Kidney (tissue), 14 donors: ENCODE data around the gene EGFL8. TPM values are rescaled to one million over a fixed set of nuclear protein-coding genes. Genes with fewer than 3 reads are reported as not detected.

Experiments
- DNase-seq, 5 donors: peaks; one replicate each; pipeline ENCODE4 v3.0.0-alpha.2; 2013 to 2020
- FAIRE-seq: peaks from 2 replicates; lab custom pipeline; 2012; peaks lifted over from hg19 to GRCh38; lab: Jason Lieb, UNC
- H3K27ac ChIP-seq, 2 donors: one replicate each; pipeline ENCODE4 v1.7.0; 2013; ENCODE audit warnings: low read depth in 2 of 2, low read length in 2 of 2, inconsistent platforms in 1 of 2
- H3K27me3 ChIP-seq: one replicate; pipeline ENCODE4 v1.7.1; 2013; ENCODE audit warnings: low read length, inconsistent platforms; ENCODE audit not compliant: control insufficient read depth, insufficient read depth
- H3K36me3 ChIP-seq, 3 donors: one replicate each; pipeline versions ENCODE4 v1.7.0 to v1.7.1; 2013; ENCODE audit warnings: low read length in 3 of 3, control low read depth in 1 of 3, inconsistent platforms in 1 of 3; ENCODE audit not compliant: insufficient read depth in 3 of 3, control insufficient read depth in 2 of 3
- H3K4me1 ChIP-seq, 3 donors: one replicate each; pipeline versions ENCODE4 v1.7.0 to v1.7.1; 2013; ENCODE audit warnings: low read length in 3 of 3, inconsistent platforms in 1 of 3, low read depth in 1 of 3; ENCODE audit not compliant: control insufficient read depth in 2 of 3, insufficient read depth in 2 of 3
- H3K4me3 ChIP-seq, 3 donors: one replicate each; pipeline versions ENCODE4 v1.7.0 to v1.8.1; 2013; ENCODE audit warnings: low read length in 3 of 3, control low read depth in 1 of 3, inconsistent platforms in 1 of 3
- H3K9ac ChIP-seq, 3 donors: one replicate each; pipeline versions ENCODE4 v1.7.0 to v1.7.1; 2013; ENCODE audit warnings: low read length in 3 of 3, control low read depth in 1 of 3, inconsistent platforms in 1 of 3
- H3K9me3 ChIP-seq, 3 donors: one replicate each; pipeline versions ENCODE4 v1.7.0 to v1.7.1; 2013; ENCODE audit warnings: low read length in 3 of 3, control low read depth in 1 of 3, inconsistent platforms in 1 of 3; ENCODE audit not compliant: control insufficient read depth in 2 of 3, insufficient read depth in 1 of 3
- intact Hi-C: fragments of 100-400 bp; cut with DNase I; formaldehyde crosslinking; loops from one replicate; pipeline ENCODE4 v1.11.1; 2022
- polyA plus RNA-seq: library from polyadenylated mRNA; stranded (reverse); fragments of 350-450 nt; fragmentation: Illumina TruSeq; extraction: RNeasy Lipid Tissue Mini Kit (QIAGEN cat#74804); gene quantifications from one replicate; pipeline ENCODE4 v1.2.3, GENCODE V29; 2014; ENCODE audit warnings: low read depth, low replicate concordance; ENCODE audit not compliant: insufficient read depth
- total RNA-seq: library from RNA; stranded (reverse); fragmentation: NEBNext Ultra II Directional; extraction: Animal tissue kit (Norgen Biotek cat#: 25700); gene quantifications from one replicate; pipeline ENCODE4 v1.2.1, GENCODE V29; 2021
- TF ChIP-seq, protein P1 (sequence below): IDR thresholded peaks from 3 replicates; pipeline ENCODE4 v1.5.1; 2012; ENCODE audit warnings: mild to moderate bottlenecking, moderate library complexity, borderline replicate concordance; ENCODE audit not compliant: insufficient read depth; ENCODE audit errors: extremely low read depth
- donor health status: control.
- donor health status: control.
- donor health status: control.
- donor health status: control.
- donor health status: control.
- donor health status: DM: yes; HTN: yes; CAD: no.
- donor health status: Normal renal cell carcinoma (clear cell type).

The EGFL8 gene
- total and polyA plus RNA-seq, 2 donors from 2014 or later = 15.0 to 18.3 TPM

DNA sequence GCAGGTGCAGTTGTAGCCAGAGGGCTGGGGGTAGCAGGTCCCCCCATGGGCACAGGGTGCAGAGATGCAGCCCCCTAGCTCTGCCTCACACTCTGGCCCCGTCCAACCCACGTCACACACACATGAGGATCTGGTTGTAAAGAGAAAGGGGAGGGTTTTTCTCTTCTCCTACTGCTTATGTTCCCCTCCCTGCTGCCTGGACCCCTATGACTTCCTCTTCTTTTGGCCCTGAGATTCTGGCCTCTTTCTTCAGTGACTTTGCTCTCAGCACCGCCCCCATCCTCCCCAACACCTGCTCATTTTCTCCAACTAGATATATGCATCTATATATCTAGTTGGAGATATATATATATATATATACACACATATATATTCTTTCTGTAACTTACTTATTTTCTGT is 49.7 kb downstream of the EGFL8 start:
- Histone ChIP-seq H3K4me3 (no peak overlapping the region), H3K27ac (no peak overlapping the region), H3K36me3 (no peaks in the 10 kb centered on the region), H3K9me3 (no peaks in the 10 kb centered on the region), H3K9ac (no peak overlapping the region), H3K27me3 (no peaks in the 10 kb centered on the region), H3K4me1 (no peaks in the 10 kb centered on the region)
- TF ChIP-seq, protein P1, sequence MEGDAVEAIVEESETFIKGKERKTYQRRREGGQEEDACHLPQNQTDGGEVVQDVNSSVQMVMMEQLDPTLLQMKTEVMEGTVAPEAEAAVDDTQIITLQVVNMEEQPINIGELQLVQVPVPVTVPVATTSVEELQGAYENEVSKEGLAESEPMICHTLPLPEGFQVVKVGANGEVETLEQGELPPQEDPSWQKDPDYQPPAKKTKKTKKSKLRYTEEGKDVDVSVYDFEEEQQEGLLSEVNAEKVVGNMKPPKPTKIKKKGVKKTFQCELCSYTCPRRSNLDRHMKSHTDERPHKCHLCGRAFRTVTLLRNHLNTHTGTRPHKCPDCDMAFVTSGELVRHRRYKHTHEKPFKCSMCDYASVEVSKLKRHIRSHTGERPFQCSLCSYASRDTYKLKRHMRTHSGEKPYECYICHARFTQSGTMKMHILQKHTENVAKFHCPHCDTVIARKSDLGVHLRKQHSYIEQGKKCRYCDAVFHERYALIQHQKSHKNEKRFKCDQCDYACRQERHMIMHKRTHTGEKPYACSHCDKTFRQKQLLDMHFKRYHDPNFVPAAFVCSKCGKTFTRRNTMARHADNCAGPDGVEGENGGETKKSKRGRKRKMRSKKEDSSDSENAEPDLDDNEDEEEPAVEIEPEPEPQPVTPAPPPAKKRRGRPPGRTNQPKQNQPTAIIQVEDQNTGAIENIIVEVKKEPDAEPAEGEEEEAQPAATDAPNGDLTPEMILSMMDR = no peak
- DNase-seq = no peak
- no peak for FAIRE-seq
- intact Hi-C loops = no loop called here

DNA sequence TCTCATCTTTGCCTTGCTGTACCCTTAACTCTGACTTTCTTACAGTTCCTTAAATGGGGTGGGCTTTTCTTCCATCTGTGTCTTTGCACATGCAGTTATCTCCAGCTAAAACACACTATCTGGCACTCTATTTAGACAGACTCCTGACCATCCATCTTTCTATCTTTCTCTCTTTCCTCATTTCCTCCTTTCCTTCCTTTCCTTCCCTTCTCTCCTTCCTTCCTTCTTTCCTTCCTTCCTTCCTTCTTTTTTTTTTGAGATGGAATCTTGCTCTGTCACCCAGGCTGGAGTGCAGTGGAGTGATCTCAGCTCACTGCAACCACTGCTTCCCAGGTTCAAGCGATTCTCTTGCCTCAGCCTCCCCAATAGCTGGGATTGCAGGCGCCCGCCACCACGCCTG is 51.2 kb downstream of the EGFL8 start:
- Histone ChIP-seq H3K4me3 (no peak overlapping the region), H3K36me3 (no peaks in the 10 kb centered on the region), H3K27me3 (no peaks in the 10 kb centered on the region), H3K4me1 (no peaks in the 10 kb centered on the region), H3K9ac (no peak overlapping the region), H3K27ac (no peak overlapping the region), H3K9me3 (no peaks in the 10 kb centered on the region)
- FAIRE-seq (no peak), DNase-seq (no peak)
- TF ChIP-seq, protein P1 = no peak
- intact Hi-C loops = no loop called here

DNA sequence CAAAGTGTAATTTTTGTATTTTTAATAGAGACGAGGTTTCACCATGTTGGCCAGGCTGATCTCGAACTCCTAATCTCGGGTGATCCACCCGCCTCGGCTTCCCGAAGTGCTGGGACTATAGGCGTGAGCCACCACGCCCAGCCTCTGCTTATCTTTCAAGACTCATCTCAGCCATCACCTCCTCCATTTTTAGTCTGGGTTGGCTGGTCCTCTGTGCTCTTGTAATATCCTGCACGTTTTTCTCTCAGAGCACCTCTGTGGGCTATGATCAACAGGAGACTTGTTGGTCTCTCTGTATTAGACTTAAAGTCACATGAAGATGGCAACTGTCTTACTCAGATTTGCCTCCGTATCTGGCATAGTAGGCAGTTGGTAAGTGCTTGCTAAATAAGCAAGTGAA is 51.9 kb downstream of the EGFL8 start:
- intact Hi-C loops = no loop called here
- Histone ChIP-seq H3K4me1 (no peaks in the 10 kb centered on the region), H3K9ac (no peak overlapping the region), H3K36me3 (no peaks in the 10 kb centered on the region), H3K9me3 (no peaks in the 10 kb centered on the region), H3K4me3 (no peak overlapping the region), H3K27me3 (no peaks in the 10 kb centered on the region), H3K27ac (no peak overlapping the region)
- DNase-seq (no peak), FAIRE-seq (no peak)
- TF ChIP-seq, protein P1 = no peak

DNA sequence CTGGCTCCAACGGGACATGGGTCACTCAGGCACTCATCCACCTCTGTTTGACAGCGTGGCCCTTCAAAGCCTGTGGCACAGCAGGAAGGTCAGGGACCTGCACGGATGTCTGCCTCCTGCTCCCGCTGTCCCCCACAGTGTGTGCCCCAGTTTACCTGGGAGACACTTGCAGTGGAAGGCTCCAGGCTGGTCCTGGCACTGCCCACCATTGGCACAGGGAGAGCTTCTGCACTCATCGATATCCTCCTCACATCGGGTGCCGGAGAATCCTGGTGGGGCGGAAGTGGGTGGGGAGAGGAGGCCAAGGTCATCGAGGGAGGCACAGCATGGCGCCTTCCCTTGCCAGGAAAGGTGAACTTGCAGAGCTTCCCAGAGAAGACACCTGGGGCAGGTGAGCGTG is 52.6 kb downstream of the EGFL8 start:
- no peak for DNase-seq
- TF ChIP-seq, protein P1 = no peak
- Histone ChIP-seq H3K9ac (no peak overlapping the region), H3K27ac (no peak overlapping the region), H3K9me3 (no peaks in the 10 kb centered on the region), H3K36me3 (no peaks in the 10 kb centered on the region), H3K27me3 (no peaks in the 10 kb centered on the region), H3K4me3 (no peak overlapping the region), H3K4me1 (no peaks in the 10 kb centered on the region)
- FAIRE-seq = no peak
- intact Hi-C loops = no loop called here
